ENCODE results near the gene MICAL3. TPM values are rescaled to one million over a fixed set of nuclear protein-coding genes. Genes with fewer than 3 reads are reported as not detected.
A peak's percentile ranks its signal among the peaks of the same experiment; 100 is the strongest.
"Not testable (repeated sequence)": the region's sequence is repeated elsewhere in the genome, so short reads cannot be mapped to it uniquely, and the experiment has no call there.

Gene MICAL3
- total RNA-seq, 1 donor from 2014 or later: 44.8 TPM

- DNase-seq (ENCODE audit: low spot score in 2 of 2): no peak
- FAIRE-seq: no peak
These were observed 35.6 kb upstream of the MICAL3 start for GRCh38 chr22:18059991-18060390.

DNA sequence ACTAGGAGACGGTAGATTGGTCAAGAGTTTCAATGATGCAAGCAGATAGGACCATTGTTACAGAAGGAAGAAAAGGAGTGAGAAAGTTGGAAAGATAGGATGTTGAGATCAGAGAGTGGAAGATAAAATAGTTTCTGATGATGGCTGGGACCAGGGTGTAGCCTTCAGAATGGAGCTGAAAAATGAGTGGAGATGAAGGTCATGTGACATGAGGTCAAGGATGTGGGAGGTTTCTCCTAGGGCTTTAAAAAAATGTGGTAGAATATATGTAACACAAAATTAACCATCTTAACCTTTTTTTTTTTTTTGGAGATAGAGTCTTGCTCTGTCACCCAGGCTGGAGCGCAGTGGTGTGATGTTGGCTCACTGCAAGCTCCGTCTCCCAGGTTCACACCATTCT lies 35.1 kb upstream of the MICAL3 start:
- FAIRE-seq (no peak), DNase-seq (ENCODE audit: low spot score in 2 of 2) (no peak)

DNA sequence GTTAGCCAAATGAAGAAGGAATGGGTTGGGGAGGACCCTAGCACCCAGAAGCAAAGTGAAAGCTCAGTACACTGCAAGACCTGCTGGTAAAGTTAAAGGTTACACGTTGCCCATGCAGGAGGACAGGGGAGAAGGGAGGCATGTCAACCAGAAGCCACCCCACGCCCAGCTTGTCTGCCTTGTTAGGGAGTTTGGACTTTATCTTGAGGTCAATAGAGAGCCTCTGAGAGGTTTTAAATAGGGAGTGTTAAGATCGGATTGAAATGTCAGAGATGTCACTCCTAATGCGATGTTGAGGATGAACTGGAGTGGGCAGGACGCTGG lies 34.7 kb upstream of the MICAL3 start:
- FAIRE-seq (no peak), DNase-seq (ENCODE audit: low spot score in 2 of 2) (no peak)

DNA sequence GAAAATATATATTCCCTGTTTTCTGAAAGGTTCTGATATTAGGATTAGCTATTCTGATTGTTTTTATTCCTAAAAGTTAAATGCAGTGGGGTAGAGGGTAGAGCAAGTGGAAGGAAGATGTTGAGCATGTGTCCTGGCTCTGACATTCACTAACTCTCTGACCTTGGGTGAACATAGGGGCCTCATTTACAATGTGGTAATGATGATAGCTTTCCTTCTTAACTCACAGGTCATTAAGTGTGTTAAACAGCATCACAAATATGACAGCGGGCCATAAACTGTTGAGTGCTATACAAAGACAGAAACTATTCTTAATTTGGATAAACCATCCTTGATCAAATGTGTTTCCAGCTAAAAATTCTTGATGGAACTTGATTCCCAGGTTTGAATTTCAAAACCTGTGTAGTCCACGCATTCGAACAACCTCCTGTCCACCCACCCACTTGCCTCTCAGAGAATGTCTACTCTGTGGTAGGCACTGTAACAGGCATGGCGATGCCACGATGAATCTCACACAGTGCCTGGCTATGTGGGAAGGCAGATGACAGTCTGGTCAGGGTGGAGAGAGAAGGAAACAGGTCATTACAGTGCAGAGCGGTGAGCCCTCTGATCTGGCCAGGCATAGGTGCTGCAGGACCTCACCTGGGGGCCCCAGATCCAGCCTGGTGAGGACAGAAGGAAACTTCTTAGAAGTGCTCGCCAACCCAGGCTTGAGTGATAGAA lies 34.2 kb upstream of the MICAL3 start:
- FAIRE-seq: no peak
- DNase-seq (ENCODE audit: low spot score in 2 of 2): no peak

DNA sequence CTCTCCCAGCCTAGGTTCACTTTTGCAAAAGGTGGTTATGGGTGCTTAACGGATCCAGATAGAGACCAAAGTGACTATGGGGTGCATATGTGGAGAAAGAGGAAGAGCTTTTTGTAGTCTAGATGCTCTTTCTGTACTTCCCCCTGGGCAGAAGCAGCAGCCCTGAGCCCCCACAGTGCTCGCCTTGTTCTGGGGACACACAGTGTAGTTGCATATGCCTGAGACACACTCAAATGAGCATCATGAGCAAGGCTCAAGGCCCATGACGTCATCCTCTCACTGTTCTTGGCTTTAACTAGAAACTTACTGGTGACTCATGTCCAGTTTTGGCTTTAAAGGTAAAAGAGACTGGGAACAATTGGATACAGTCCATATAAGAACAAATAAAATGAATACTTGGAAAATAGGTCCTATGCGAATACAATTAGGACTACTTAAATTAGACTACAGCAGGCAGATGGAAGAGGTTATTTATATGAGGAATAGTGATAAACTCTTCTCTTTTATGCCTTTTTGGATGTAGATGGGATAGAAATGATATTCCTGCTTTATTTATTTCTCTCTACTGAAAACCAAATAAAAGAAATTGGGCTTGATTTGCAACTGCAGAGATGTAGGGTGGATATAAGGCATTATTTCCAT lies 33.3 kb upstream of the MICAL3 start:
- no peak for FAIRE-seq
- DNase-seq (ENCODE audit: low spot score in 2 of 2): no peak

GRCh38 chr22:18056807-18057474 lies 32.6 kb upstream of the MICAL3 start:
- no peak for FAIRE-seq
- no peak for DNase-seq (ENCODE audit: low spot score in 2 of 2)

DNA sequence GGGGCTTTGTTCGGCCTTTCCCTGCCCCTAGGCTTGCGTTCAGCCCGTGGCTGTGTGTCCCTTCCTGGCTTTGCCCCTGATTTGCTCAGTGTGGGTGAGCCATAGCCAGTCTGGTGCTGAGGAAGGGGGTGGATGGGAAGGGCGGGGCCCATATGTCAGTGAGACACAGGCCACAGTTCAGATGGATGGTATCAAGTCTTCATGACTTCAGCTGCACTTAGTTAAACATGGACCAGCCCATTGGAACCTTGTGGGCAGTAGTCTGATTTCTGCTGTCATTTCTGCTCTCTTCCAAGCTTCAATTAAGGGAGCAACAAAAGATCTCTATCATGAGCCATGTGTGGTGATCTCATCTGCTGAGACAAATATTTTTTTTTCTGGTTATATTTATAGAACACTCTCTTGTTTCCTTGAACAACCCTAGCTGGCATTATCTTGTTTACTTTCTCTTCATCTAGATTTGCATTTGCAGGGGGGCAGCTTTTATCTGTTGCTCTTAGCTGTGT lies 31.9 kb upstream of the MICAL3 start:
- FAIRE-seq: no peak

DNA sequence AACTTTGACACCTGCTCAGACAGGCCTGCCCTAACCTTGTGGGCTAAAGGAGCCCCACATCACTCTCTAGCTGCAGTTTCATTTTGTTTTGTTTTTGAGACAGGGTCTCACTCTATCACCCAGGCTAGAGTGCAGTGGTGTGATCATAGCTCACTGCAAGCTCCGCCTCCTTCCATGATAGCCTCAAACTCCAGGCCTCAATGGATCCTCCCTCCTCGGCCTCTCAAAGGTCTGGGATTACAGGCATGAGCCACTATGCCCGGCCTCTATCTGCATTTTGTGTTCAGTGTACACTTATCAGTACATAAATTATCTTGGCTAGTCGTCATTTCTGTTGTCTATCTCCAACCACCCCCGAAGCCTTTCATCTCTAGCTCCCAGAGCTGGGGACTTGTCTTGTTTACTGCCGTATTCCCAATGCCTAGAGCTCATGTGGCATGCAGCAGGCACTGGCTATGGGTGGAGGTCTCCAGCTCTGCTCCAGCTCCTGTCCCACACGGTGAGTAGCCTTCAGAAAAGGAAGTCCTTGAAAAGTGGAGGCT lies 31.3 kb upstream of the MICAL3 start:
- no peak for FAIRE-seq
- no peak for DNase-seq (ENCODE audit: low spot score in 2 of 2)

More for the DNA sequence above, 31.9 kb upstream of the MICAL3 start:
- DNase-seq (ENCODE audit: low spot score in 2 of 2): peak; percentile 60 to 68

DNA sequence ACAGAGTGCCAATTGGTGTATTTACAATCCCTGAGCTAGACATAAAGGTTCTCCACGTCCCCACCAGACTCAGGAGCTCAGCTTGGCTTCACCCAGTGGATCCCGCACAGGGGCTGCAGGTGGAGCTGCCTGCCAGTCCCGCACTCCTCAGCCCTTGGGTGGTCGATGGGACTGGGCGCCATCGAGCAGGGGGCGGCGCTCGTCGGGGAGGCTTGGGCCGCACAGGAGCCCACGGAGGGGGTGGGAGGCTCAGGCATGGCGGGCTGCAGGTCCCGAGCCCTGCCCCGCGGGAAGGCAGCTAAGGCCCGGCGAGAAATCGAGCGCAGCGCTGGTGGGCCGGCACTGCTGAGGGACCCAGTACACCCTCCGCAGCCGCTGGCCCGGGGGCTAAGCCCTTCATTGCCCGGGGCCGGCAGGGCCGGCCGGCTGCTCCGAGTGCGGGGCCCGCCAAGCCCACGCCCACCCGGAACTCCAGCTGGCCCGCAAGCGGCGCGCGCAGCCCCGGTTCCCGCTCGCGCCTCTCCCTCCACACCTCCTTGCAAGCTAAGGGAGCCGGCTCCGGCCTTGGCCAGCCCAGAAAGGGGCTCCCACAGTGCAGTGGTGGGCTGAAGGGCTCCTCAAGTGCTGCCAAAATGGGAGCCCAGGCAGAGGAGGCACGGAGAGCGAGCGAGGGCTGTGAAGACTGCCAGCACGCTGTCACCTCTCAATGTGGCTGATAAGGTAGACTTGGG lies 29.0 kb upstream of the MICAL3 start:
- DNase-seq (ENCODE audit: low spot score in 2 of 2); FAIRE-seq: not testable (repeated sequence)

GRCh38 chr22:18051113-18051512 lies 26.8 kb upstream of the MICAL3 start:
- not testable (repeated sequence) for FAIRE-seq; DNase-seq (ENCODE audit: low spot score in 2 of 2)

GRCh38 chr22:18050065-18050464 lies 25.7 kb upstream of the MICAL3 start:
- FAIRE-seq: no peak

DNA sequence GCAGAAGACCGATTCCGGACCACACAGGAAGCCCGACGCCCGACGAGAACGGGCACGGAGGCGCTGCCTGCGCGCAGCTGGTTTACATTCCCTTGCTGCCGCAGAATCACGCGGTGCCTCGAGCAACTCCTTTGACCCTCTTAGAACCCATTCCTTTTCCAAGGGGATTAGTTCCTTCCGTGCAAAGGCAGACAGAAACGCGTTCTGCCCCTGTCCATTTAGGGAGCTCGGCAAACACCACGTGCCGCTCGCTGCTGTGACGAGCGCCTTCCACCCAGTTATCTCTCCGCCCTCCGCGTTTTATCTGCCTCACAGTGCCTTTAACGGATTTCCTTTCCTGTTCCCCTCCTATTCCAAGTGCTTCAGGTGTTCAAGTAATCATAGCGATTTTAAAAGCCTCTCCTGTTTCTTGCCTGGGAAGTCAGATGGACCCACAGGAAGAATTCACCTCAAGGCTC lies 24.1 kb upstream of the MICAL3 start:
- no peak for FAIRE-seq
- no peak for DNase-seq (ENCODE audit: low spot score in 2 of 2)

More at GRCh38 chr22:18050065-18050464, 25.7 kb upstream of the MICAL3 start:
- no peak for DNase-seq (ENCODE audit: low spot score in 2 of 2)

GRCh38 chr22:18048041-18048440 lies 23.7 kb upstream of the MICAL3 start:
- DNase-seq (ENCODE audit: low spot score in 2 of 2) (no peak), FAIRE-seq (no peak)

GRCh38 chr22:18045794-18046193 lies 21.4 kb upstream of the MICAL3 start:
- DNase-seq (ENCODE audit: low spot score in 2 of 2): no peak
- FAIRE-seq: no peak

GRCh38 chr22:18044548-18045271 lies 20.3 kb upstream of the MICAL3 start:
- no peak for FAIRE-seq
- DNase-seq (ENCODE audit: low spot score in 2 of 2): peak; percentile 74 to 79

DNA sequence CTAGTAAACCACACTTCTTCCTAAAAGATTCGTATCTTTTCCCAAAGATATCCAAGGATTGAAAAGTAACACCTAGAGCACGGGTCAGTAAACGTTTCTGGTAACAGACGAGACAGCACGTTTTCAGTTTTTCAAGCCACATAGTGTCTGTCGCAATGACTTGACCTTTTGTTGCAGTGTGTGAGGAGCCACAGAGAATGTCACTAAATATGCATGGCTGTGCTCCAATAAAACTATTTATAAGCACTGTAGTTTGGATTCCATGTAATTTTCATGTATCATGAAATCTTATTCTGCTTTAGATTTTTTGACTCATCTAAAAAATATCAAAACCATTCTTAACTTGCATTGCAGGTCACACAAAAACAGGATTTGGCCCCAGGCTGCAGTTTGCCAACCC lies 18.3 kb upstream of the MICAL3 start:
- no peak for FAIRE-seq
- no peak for DNase-seq (ENCODE audit: low spot score in 2 of 2)

DNA sequence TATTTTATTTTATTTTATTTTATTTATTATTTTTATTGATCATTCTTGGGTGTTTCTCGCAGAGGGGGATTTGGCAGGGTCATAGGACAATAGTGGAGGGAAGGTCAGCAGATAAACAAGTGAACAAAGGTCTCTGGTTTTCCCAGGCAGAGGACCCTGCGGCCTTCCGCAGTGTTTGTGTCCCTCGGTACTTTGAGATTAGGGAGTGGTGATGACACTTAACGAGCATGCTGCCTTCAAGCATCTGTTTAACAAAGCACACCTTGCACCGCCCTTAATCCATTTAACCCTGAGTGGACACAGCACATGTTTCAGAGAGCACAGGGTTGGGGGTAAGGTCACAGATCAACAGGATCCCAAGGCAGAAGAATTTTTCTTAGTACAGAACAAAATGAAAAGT lies 16.5 kb upstream of the MICAL3 start:
- DNase-seq (ENCODE audit: low spot score in 2 of 2); FAIRE-seq: not testable (repeated sequence)

GRCh38 chr22:18035751-18036150 lies 11.4 kb upstream of the MICAL3 start:
- FAIRE-seq (no peak), DNase-seq (ENCODE audit: low spot score in 2 of 2) (no peak)

DNA sequence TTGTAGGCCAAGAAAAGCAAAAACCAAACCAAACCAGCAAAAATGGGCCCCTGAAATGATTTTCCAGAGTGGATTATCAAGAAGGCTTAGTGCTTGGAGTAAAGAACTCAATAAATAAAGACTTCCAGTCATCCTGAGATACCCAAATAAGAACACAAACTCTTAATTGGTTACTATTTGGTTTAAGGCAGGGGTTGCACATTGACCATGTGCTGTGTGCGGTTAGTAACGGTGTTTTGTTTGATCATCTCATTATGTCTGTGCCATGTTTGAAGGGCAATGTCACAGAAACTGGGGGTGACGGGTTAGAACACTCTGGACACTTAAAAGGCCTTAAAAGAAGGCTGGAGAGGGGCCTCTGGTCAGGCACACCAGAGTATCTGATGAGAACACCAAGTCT lies 9.7 kb upstream of the MICAL3 start:
- FAIRE-seq (no peak), DNase-seq (ENCODE audit: low spot score in 2 of 2) (no peak)
